Stimulated activated CD8-positive, alpha-beta memory T cell treated with anti-CD3 and anti-CD28 coated beads, Interleukin-7, amount 100 ng/mL, for 4 hours (primary cell): ENCODE data around the gene LCE1A.

ENCODE experiments used
- DNase-seq, 2 donors: peaks; one replicate each; pipeline ENCODE4 v3.0.0-alpha.2; 2020; ENCODE audit warnings: low read depth in 2 of 2

LCE1A gene

DNA sequence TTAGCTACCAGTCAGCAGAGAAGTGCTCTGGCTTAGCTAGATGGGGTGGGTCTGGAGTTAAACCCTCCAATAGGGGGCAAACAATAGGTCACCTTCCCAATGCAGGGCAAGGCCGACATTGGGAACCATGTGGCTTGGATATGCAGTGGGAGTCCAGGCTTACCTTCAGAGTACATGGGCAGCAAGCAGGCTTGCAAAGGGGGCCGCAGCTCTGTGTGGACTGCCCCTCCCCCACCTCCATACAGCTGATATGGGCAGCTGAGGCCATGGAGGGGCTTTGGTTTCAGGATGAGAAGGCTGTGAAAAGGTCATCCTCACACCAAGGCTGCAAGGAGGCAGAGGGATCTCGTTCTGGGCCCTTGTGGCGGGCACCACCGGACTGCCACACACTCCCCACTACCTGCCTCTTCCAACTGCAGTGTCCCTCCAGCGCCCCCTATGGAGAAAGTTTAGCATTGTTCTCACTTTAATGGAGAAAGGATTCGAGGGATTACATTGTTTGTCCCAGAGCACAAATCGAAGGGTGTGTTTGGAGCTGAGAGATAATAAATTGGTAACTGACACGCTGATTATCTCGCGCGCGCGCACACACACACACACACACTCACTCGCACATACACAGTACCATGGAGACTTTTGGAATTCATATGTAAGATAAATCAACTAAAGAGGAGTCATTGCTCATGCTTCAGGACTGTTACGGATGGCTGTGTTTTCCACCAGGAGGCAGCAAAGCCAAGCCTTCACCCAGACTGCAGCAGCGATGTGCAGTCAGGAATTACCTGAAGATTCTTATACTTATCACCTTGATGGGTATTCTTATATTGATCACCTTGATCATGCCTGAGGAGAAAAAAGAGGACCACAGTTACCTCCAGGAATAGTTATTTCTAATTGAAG is 43.8 kb downstream of the LCE1A start:
- DNase-seq: no peak

DNA sequence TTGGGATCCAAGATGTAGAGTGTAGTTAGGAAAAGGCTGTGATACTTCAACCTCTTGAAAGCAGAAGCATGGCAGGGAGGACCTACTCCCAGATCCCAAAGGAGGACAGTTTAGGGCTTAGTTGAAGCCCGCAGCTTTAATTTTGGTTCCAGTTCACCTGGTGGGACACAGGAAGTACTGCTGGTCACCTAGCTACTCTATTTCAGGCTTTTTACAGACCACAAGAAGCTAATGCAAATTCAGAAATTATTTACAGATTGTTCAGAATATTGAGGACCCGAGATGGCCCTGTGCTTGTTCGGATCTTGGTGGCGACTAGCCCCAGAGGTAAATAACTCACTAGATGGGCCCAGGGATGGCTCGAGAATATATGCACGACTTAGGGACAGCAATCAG is 44.5 kb downstream of the LCE1A start:
- DNase-seq: no peak

DNA sequence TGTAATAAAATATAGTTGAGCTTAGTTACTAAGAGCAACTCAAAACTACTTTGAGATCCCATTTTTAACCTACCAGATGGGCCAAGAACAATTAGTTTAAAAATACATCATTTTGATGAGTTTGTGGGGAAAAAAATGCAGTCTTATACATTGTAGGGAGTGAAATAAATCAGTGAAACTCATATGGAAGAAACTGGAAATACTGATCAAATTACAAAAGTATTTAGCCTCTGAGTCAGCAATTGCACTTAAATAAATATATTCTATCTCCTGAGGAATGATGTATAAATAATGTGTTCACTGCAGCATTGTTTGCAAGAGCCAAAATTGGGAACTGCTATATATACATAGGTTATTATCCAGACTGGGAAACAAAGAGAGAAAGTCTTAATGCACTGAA is 46.2 kb downstream of the LCE1A start:
- no peak for DNase-seq

DNA sequence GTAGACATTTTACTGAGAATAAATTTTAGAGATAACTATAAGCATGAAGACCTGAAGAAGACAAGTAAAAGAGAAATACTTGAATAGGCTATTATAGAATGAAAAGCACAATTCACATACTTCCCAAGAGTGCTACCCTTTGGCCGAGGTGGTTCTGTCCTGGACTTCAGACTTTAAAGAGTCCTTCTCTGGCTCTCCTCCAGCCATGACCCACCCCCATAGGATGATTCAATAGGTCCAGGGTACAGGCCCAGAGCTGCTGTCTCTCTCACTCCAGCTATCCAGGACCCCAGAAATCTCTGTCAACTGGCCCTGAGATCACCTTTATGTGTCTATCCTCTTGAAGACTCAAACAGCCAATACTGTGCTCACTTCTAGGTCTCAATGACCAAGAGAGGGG is 49.6 kb downstream of the LCE1A start:
- DNase-seq: no peak
